ENCODE results near the gene FOXN1.

GRCh38 chr17:28495635-28496034 is 10.5 kb upstream of the FOXN1 start:
- TF ChIP-seq ZNF687 (IDR thresholded peaks at IDR 0.05) (no peak), CTCF (IDR thresholded peaks at IDR 0.05 in 2 of 3, conservative IDR thresholded peaks at IDR 0.05 in 1 of 3; ENCODE audit: control insufficient read depth in 2 of 3, extremely low read depth in 1 of 3, insufficient read depth in 1 of 3, low read depth in 3 of 3, low read length in 3 of 3) (no peak)

Measured in GM12878 (cell line).